ENCODE measurements around the gene ZNF454. TPM values are rescaled to one million over a fixed set of nuclear protein-coding genes. Genes with fewer than 3 reads are reported as not detected.

ZNF454 gene
- total RNA-seq, 1 experiment from 2014 or later: not detected

- Histone ChIP-seq H4K20me1 (ENCODE audit: low read length) (no peaks in the 10 kb centered on the region), H2AFZ (ENCODE audit: low read length) (no peak overlapping the region), H3K27ac (ENCODE audit: low read length) (no peak overlapping the region), H3F3A (ENCODE audit: low read length, unreplicated experiment) (no peaks in the 10 kb centered on the region), H3K9ac (ENCODE audit: low read length) (no peak overlapping the region), H3K9me2 (replicated peaks; ENCODE audit: low read length) (no peaks in the 10 kb centered on the region), H3K36me3 (ENCODE audit: low read depth, low read length) (no peaks in the 10 kb centered on the region), H3K9me3 (ENCODE audit: low read length) (no peaks in the 10 kb centered on the region; the same call in 1 of the 2 replicates), H3K4me3 (ENCODE audit: low read length) (no peak overlapping the region), H3K4me1 (ENCODE audit: insufficient read depth, low read length) (no peaks in the 10 kb centered on the region), H3K79me2 (ENCODE audit: low read length) (no peaks in the 10 kb centered on the region), H3K4me2 (ENCODE audit: low read length) (no peak overlapping the region), H3K27me3 (ENCODE audit: low read length) (peaks cover 8% of the 10 kb centered on the region; the same call in 1 of the 2 replicates)
- intact Hi-C loops (cut with micrococcal nuclease): no loop called here
- CTCF ChIA-PET: no interaction called here
- POLR2A ChIA-PET (ENCODE audit: unreplicated experiment): no interaction called here
- no TSS peak for BruUV-seq (replicated peaks)
- DNase-seq: no peak
- no peak for ATAC-seq
- no peak for TF ChIP-seq EZH2phosphoT487 (IDR thresholded peaks at IDR 0.05; ENCODE audit: borderline replicate concordance, low read length)
- no peak for TF ChIP-seq CTCF (conservative IDR thresholded peaks at IDR 0.05; ENCODE audit: low read depth, low read length)
- TF ChIP-seq EZH2 (IDR thresholded peaks at IDR 0.05; ENCODE audit: low read length, unreplicated experiment): no peak
These were observed 54.3 kb downstream of the ZNF454 start for GRCh38 chr5:178995341-178995690.

- no peaks in the 10 kb centered on the region for H3K9me2 ChIP-seq (replicated peaks; ENCODE audit: low read length)
- TF ChIP-seq EZH2phosphoT487 (IDR thresholded peaks at IDR 0.05; ENCODE audit: borderline replicate concordance, low read length) (no peak), CTCF (conservative IDR thresholded peaks at IDR 0.05; ENCODE audit: low read depth, low read length) (no peak), EZH2 (IDR thresholded peaks at IDR 0.05; ENCODE audit: low read length, unreplicated experiment) (no peak)
- H3K27ac ChIP-seq (ENCODE audit: low read length): no peak overlapping the region
- H2AFZ ChIP-seq (ENCODE audit: low read length): no peak overlapping the region
- BruUV-seq (replicated peaks): no TSS peak
- no peak overlapping the region for H3K4me2 ChIP-seq (ENCODE audit: low read length)
- DNase-seq: no peak
- peaks cover 8% of the 10 kb centered on the region; the same call in 1 of the 2 replicates for H3K27me3 ChIP-seq (ENCODE audit: low read length)
- ChIA-PET CTCF (no interaction called here), POLR2A (ENCODE audit: unreplicated experiment) (no interaction called here)
- H4K20me1 ChIP-seq (ENCODE audit: low read length): no peaks in the 10 kb centered on the region
- no peaks in the 10 kb centered on the region for H3K36me3 ChIP-seq (ENCODE audit: low read depth, low read length)
- no peaks in the 10 kb centered on the region for H3K4me1 ChIP-seq (ENCODE audit: insufficient read depth, low read length)
- H3K9me3 ChIP-seq (ENCODE audit: low read length): 0 out of 2 replicates have a peak, but pooled peaks cover 3% of the 10 kb centered on the region
- H3F3A ChIP-seq (ENCODE audit: low read length, unreplicated experiment): no peaks in the 10 kb centered on the region
- intact Hi-C loops (cut with micrococcal nuclease): no loop called here
- no peak overlapping the region for H3K4me3 ChIP-seq (ENCODE audit: low read length)
- H3K9ac ChIP-seq (ENCODE audit: low read length): no peak overlapping the region
- no peaks in the 10 kb centered on the region for H3K79me2 ChIP-seq (ENCODE audit: low read length)
- ATAC-seq: no peak
These were observed 55.2 kb downstream of the ZNF454 start for GRCh38 chr5:178996156-178996555.

- no TSS peak for BruUV-seq (replicated peaks)
- no peaks in the 10 kb centered on the region for H3K36me3 ChIP-seq (ENCODE audit: low read depth, low read length)
- intact Hi-C loops (cut with micrococcal nuclease): no loop called here
- H2AFZ ChIP-seq (ENCODE audit: low read length): no peak overlapping the region
- H3K9me2 ChIP-seq (replicated peaks; ENCODE audit: low read length): no peaks in the 10 kb centered on the region
- CTCF ChIA-PET: no interaction called here
- H3K4me1 ChIP-seq (ENCODE audit: insufficient read depth, low read length): no peaks in the 10 kb centered on the region
- no peak overlapping the region for H3K4me2 ChIP-seq (ENCODE audit: low read length)
- no peak overlapping the region for H3K27ac ChIP-seq (ENCODE audit: low read length)
- H4K20me1 ChIP-seq (ENCODE audit: low read length): no peaks in the 10 kb centered on the region
- POLR2A ChIA-PET (ENCODE audit: unreplicated experiment): no interaction called here
- no peaks in the 10 kb centered on the region for H3F3A ChIP-seq (ENCODE audit: low read length, unreplicated experiment)
- TF ChIP-seq CTCF (conservative IDR thresholded peaks at IDR 0.05; ENCODE audit: low read depth, low read length) (no peak), EZH2 (IDR thresholded peaks at IDR 0.05; ENCODE audit: low read length, unreplicated experiment) (no peak), EZH2phosphoT487 (IDR thresholded peaks at IDR 0.05; ENCODE audit: borderline replicate concordance, low read length) (no peak)
- peaks cover 8% of the 10 kb centered on the region; the same call in 1 of the 2 replicates for H3K27me3 ChIP-seq (ENCODE audit: low read length)
- H3K9ac ChIP-seq (ENCODE audit: low read length): no peak overlapping the region
- peaks cover 6% of the 10 kb centered on the region; the same call in 1 of the 2 replicates for H3K9me3 ChIP-seq (ENCODE audit: low read length)
- H3K4me3 ChIP-seq (ENCODE audit: low read length): no peak overlapping the region
- no peaks in the 10 kb centered on the region for H3K79me2 ChIP-seq (ENCODE audit: low read length)
- ATAC-seq: no peak
- DNase-seq: no peak
These were observed 56.2 kb downstream of the ZNF454 start for GRCh38 chr5:178997191-178997590.
